Activated gamma-delta T cell treated with Interleukin-2 at 50 U/mL for 16 hours (primary cell): ENCODE results near the gene LRRC8E.
A peak's percentile ranks its signal among the peaks of the same experiment; 100 is the strongest.

ENCODE experiments used
- DNase-seq: peaks from one replicate; pipeline ENCODE4 v3.0.0-alpha.2; 2020

Gene LRRC8E

GRCh38 chr19:7933828-7934725, 45.8 kb downstream of the LRRC8E start:
- DNase-seq = no peak

GRCh38 chr19:7934766-7935165, 46.5 kb downstream of the LRRC8E start:
- DNase-seq = no peak

- DNase-seq = no peak
These were observed 52.5 kb downstream of the LRRC8E start for GRCh38 chr19:7940841-7941240.

- DNase-seq = no peak
These were observed 53.7 kb downstream of the LRRC8E start for GRCh38 chr19:7941895-7942596.

- no peak for DNase-seq
These were observed 54.7 kb downstream of the LRRC8E start for GRCh38 chr19:7942981-7943443.

GRCh38 chr19:7943444-7944176, 55.3 kb downstream of the LRRC8E start, which contains the start of gene TIMM44:
TSS of gene TIMM44 (minus strand) at chr19:7943666. CDS start at chr19:7943651, 15 bp downstream.
- peak; percentile 98 for DNase-seq

GRCh38 chr19:7944177-7944761, 56.0 kb downstream of the LRRC8E start:
- DNase-seq = peak; percentile 86

GRCh38 chr19:7947939-7948338, 59.6 kb downstream of the LRRC8E start:
- DNase-seq = no peak
